K562 (cell line): ENCODE data around the gene SLC44A5. TPM values are rescaled to one million over a fixed set of nuclear protein-coding genes. Genes with fewer than 3 reads are reported as not detected.

Source experiments
- GTF2F1 ChIP-seq: IDR thresholded peaks from 2 replicates; pipeline ENCODE4 v1.6.1; 2011; ENCODE audit warnings: low read depth, low read length, improper control_type of control experiment
- MECOM ChIP-seq: fragments of 250-450 bp; sonication (Bioruptor Pico); IDR thresholded peaks from 2 replicates; pipeline ENCODE4 v1.8.0; 2022; ENCODE audit warnings: inconsistent platforms
- PHB2 ChIP-seq: fragments of 450-650 bp; IDR thresholded peaks from 2 replicates; pipeline ENCODE4 v1.6.1; 2017; ENCODE audit warnings: low read depth
- ZBTB40 ChIP-seq, 2 experiments: fragments of 450-650 bp in 1 of 2; sonication (generic) in 1 of 2; formaldehyde crosslinking in 1 of 2; IDR thresholded peaks; 2 replicates each; pipeline versions ENCODE4 v1.7.1 to v1.9.0; 2016 to 2022; ENCODE audit warnings: inconsistent platforms in 1 of 2, mild to moderate bottlenecking in 1 of 2, missing genetic modification reagents in 1 of 2
- ZNF12 ChIP-seq: sonication (generic); formaldehyde crosslinking; IDR thresholded peaks from 2 replicates; pipeline ENCODE4 v1.4.0; 2020; ENCODE audit warnings: mild to moderate bottlenecking, missing genetic modification reagents
- polyA plus RNA-seq, 8 experiments: library from polyadenylated mRNA; depleted of rRNA in 4 of 8; stranded (reverse) in 5 of 8; unstranded in 3 of 8; fragments of >200 nt; fragmentation: Nextera tagmentation in 2 of 8; fragmentation: Illumina TruSeq in 1 of 8; extraction: Ambion mirVana in 2 of 8; extraction: Trizol in 1 of 8; gene quantifications; 2 replicates each; pipeline versions ENCODE4 v1.2.1 to v1.2.3, GENCODE V29; 2011 to 2014; ENCODE audit warnings: inconsistent platforms in 1 of 8, missing spikeins in 1 of 8
- total RNA-seq, 7 experiments: library from RNA; depleted of rRNA in 6 of 7; stranded (reverse); fragments of >200 nt in 6 of 7; fragmentation: Illumina TruSeq in 2 of 7; extraction: Trizol in 2 of 7; gene quantifications; 2 replicates each; pipeline versions ENCODE4 v1.2.1 to v1.2.3, GENCODE V29; 2011 to 2021; ENCODE audit warnings: low replicate concordance in 1 of 7

SLC44A5 gene
- total and polyA plus RNA-seq, 9 of the 15 experiments (the other 6 are each of a cell fraction or from before 2014, with no cell fraction given) = 1.2 to 10.1 (median 3.2) TPM

GRCh38 chr1:75492011-75492410 lies 118.9 kb downstream of the SLC44A5 start (continued):
- TF ChIP-seq ZBTB40 (IDR thresholded peaks at IDR 0.05) = no peak
- no peak for TF ChIP-seq ZBTB40 (CRISPR knock-in tag; IDR thresholded peaks at IDR 0.05)
- no peak for TF ChIP-seq GTF2F1
- TF ChIP-seq PHB2 = no peak
- no peak for TF ChIP-seq MECOM (CRISPR knock-in tag)
- TF ChIP-seq ZNF12 (CRISPR knock-in tag) = no peak
